Jurkat, Clone E6-1 (cell line): ENCODE results near the gene TMEM185A.
"Not testable (repeated sequence)": the region's sequence is repeated elsewhere in the genome, so short reads cannot be mapped to it uniquely, and the experiment has no call there.

Experiments used
- DNase-seq: peaks from one replicate; pipeline ENCODE4 v3.0.0-alpha.2; 2011; ENCODE audit warnings: low read depth, low spot score
- H3K4me3 ChIP-seq: 2 replicates; pipeline ENCODE4 v1.5.1; 2011; ENCODE audit warnings: mild to moderate bottlenecking, low read length, control low read depth, moderate library complexity

The TMEM185A gene

GRCh38 chrX:149568701-149569296 lies 62.8 kb downstream of the TMEM185A start:
- no peak for DNase-seq
- H3K4me3 ChIP-seq: no peak overlapping the region

GRCh38 chrX:149567621-149568417 lies 63.8 kb downstream of the TMEM185A start:
- no peak for DNase-seq
- no peak overlapping the region for H3K4me3 ChIP-seq

GRCh38 chrX:149563359-149563758 lies 68.2 kb downstream of the TMEM185A start:
- no peak for DNase-seq
- no peak overlapping the region for H3K4me3 ChIP-seq

GRCh38 chrX:149555251-149555650 lies 76.3 kb downstream of the TMEM185A start:
- not testable (repeated sequence) for DNase-seq, H3K4me3 ChIP-seq

- not testable (repeated sequence) for DNase-seq, H3K4me3 ChIP-seq
These were observed 79.7 kb downstream of the TMEM185A start for GRCh38 chrX:149551939-149552248.

GRCh38 chrX:149551245-149551938 lies 80.2 kb downstream of the TMEM185A start:
- not testable (repeated sequence) for DNase-seq

GRCh38 chrX:149550454-149550853 lies 81.1 kb downstream of the TMEM185A start:
- H3K4me3 ChIP-seq, DNase-seq: not testable (repeated sequence)

More at GRCh38 chrX:149551245-149551938, 80.2 kb downstream of the TMEM185A start:
- H3K4me3 ChIP-seq: not testable (repeated sequence)

- not testable (repeated sequence) for DNase-seq, H3K4me3 ChIP-seq
These were observed 81.9 kb downstream of the TMEM185A start, which contains the start of gene HSFX3 for GRCh38 chrX:149549701-149550100. Gene HSFX3 (minus strand): TSS chrX:149549924. CDS start chrX:149549852, 72 bp downstream.

- not testable (repeated sequence) for DNase-seq, H3K4me3 ChIP-seq
These were observed 83.8 kb downstream of the TMEM185A start for GRCh38 chrX:149547782-149548181.

GRCh38 chrX:149546962-149547361 lies 84.6 kb downstream of the TMEM185A start:
- H3K4me3 ChIP-seq: not testable (repeated sequence)

More at GRCh38 chrX:149546962-149547361, 84.6 kb downstream of the TMEM185A start:
- not testable (repeated sequence) for DNase-seq
